Esophagus muscularis mucosa (tissue), 3 donors: ENCODE results near the gene TBC1D21.

Experiments used
- CTCF ChIP-seq, 3 experiments: fragments of 200-600 bp in 2 of 3; fragments of 450-650 bp in 1 of 3; sonication (generic) in 2 of 3; IDR thresholded peaks; one replicate each; pipeline ENCODE4 v1.5.1; 2017 to 2019; ENCODE audit warnings: antibody characterized with exemption in 3 of 3, mild to moderate bottlenecking in 2 of 3, moderate library complexity in 1 of 3
- POLR2AphosphoS5 ChIP-seq, 2 donors: sonication (generic); formaldehyde crosslinking; IDR thresholded peaks; one replicate each; pipeline ENCODE4 v1.6.1; 2017; ENCODE audit warnings: antibody characterized with exemption in 2 of 2

- TF ChIP-seq CTCF (IDR thresholded peaks at IDR 0.05) (no peak), POLR2AphosphoS5 (IDR thresholded peaks at IDR 0.05) (no peak)
Measured at GRCh38 chr15:73930790-73931281, 57.5 kb downstream of the TBC1D21 start.
